DND-41 (cell line): ENCODE measurements around the gene ARHGDIB.

ENCODE experiments used
- EZH2 ChIP-seq: IDR thresholded peaks from 3 replicates; pipeline ENCODE4 v1.6.1; 2012; ENCODE audit warnings: borderline replicate concordance, low read depth, mild to moderate bottlenecking, moderate library complexity, low read length, inconsistent platforms; ENCODE audit not compliant: severe bottlenecking
- TF ChIP-seq, protein P1 (sequence below): IDR thresholded peaks from 2 replicates; pipeline ENCODE4 v1.5.1; 2012; ENCODE audit warnings: borderline replicate concordance, low read length, moderate library complexity, mild to moderate bottlenecking; ENCODE audit not compliant: poor library complexity, severe bottlenecking; ENCODE audit errors: extremely low read depth

DNA sequence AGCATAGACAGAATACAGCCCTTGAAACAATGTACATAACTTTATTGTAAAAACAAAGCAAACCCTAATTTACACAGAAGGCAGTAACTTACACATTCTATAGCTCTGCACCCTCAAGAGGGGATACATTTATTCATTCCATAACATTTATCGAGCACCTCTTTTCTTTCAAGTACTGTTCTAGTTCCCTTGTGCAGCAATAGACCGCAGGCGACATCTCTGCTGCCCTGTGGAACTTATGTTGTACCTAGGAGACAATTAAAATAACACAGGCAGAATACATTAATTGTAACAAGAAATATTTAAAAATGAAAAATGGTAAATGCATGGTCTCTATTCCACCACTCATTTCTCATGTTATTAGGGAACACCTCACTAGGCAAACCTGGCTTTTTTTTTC lies 1.4 kb upstream of the ARHGDIB start:
- TF ChIP-seq, protein P1, sequence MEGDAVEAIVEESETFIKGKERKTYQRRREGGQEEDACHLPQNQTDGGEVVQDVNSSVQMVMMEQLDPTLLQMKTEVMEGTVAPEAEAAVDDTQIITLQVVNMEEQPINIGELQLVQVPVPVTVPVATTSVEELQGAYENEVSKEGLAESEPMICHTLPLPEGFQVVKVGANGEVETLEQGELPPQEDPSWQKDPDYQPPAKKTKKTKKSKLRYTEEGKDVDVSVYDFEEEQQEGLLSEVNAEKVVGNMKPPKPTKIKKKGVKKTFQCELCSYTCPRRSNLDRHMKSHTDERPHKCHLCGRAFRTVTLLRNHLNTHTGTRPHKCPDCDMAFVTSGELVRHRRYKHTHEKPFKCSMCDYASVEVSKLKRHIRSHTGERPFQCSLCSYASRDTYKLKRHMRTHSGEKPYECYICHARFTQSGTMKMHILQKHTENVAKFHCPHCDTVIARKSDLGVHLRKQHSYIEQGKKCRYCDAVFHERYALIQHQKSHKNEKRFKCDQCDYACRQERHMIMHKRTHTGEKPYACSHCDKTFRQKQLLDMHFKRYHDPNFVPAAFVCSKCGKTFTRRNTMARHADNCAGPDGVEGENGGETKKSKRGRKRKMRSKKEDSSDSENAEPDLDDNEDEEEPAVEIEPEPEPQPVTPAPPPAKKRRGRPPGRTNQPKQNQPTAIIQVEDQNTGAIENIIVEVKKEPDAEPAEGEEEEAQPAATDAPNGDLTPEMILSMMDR = peak; percentile 4
- TF ChIP-seq EZH2 = no peak
